T-helper 2 cell treated with Interferon-gamma antibody and Interleukin-4, amounts not matched to agents 5 μg/mL and 100 μg/mL, for 36 hours (primary cell): ENCODE measurements around the gene BAZ1B.
"Not testable (repeated sequence)": the region's sequence is repeated elsewhere in the genome, so short reads cannot be mapped to it uniquely, and the experiment has no call there.

Experiments
- DNase-seq: peaks from one replicate; pipeline ENCODE4 v3.0.0; 2021; ENCODE audit warnings: low spot score
- H3K27ac Mint-ChIP-seq: one replicate; pipeline ENCODE4 v1.8.0; 2021; ENCODE audit warnings: mild to moderate bottlenecking, mixed read lengths
- H3K27me3 Mint-ChIP-seq: one replicate; pipeline ENCODE4 v1.8.0; 2021; ENCODE audit warnings: low read depth, mixed read lengths
- H3K36me3 Mint-ChIP-seq: one replicate; pipeline ENCODE4 v1.8.0; 2021; ENCODE audit warnings: low read depth, mixed read lengths
- H3K4me1 Mint-ChIP-seq: one replicate; pipeline ENCODE4 v1.8.0; 2021; ENCODE audit warnings: low read depth, mixed read lengths
- H3K4me3 Mint-ChIP-seq: one replicate; pipeline ENCODE4 v1.8.0; 2022; ENCODE audit warnings: mild to moderate bottlenecking, moderate library complexity, mixed read lengths
- H3K9me3 Mint-ChIP-seq: one replicate; pipeline ENCODE4 v1.8.0; 2021; ENCODE audit warnings: mixed read lengths

The BAZ1B gene

GRCh38 chr7:73439410-73439704 lies 82.7 kb downstream of the BAZ1B start:
- Mint-ChIP-seq H3K9me3 (no peaks in the 10 kb centered on the region), H3K36me3 (peaks cover 40% of the 10 kb centered on the region), H3K27me3 (peaks cover 7% of the 10 kb centered on the region), H3K4me1 (no peaks in the 10 kb centered on the region), H3K4me3 (no peak overlapping the region), H3K27ac (no peak overlapping the region)
- no peak for DNase-seq

- H3K27me3 Mint-ChIP-seq = peaks cover 7% of the 10 kb centered on the region
- peaks cover 34% of the 10 kb centered on the region for H3K36me3 Mint-ChIP-seq
- no peak overlapping the region for H3K4me3 Mint-ChIP-seq
- no peaks in the 10 kb centered on the region for H3K9me3 Mint-ChIP-seq
- no peaks in the 10 kb centered on the region for H3K4me1 Mint-ChIP-seq
- H3K27ac Mint-ChIP-seq = no peak overlapping the region
- DNase-seq = no peak
Measured at GRCh38 chr7:73438547-73439409, 83.3 kb downstream of the BAZ1B start.

- peaks cover 7% of the 10 kb centered on the region for H3K27me3 Mint-ChIP-seq
- no peaks in the 10 kb centered on the region for H3K4me1 Mint-ChIP-seq
- peaks cover 26% of the 10 kb centered on the region for H3K36me3 Mint-ChIP-seq
- no peak overlapping the region for H3K4me3 Mint-ChIP-seq
- H3K27ac Mint-ChIP-seq = no peak overlapping the region
- DNase-seq = no peak
- no peaks in the 10 kb centered on the region for H3K9me3 Mint-ChIP-seq
Measured at GRCh38 chr7:73437621-73438416, 84.3 kb downstream of the BAZ1B start.

DNA sequence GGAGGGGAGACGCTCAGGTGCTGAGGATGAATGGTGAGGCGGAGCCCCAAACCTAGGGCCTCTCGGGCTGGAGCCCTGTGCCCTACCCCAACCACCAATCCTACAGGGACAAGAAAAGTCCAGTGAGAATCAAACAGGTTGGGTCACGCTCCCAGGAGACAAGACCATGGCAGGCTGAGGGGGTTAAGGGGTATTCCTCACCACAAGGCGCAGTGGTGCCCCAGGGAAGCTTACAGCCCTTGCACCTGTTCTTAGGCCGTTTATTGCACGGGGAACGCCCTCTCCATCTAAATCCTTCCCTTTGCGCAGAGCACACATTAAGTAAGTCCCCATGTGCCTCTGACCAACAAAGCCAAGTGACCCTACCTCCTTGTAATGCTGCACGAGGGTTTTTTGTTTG lies 85.0 kb downstream of the BAZ1B start:
- no peak overlapping the region for H3K27ac Mint-ChIP-seq
- no peak overlapping the region for H3K4me3 Mint-ChIP-seq

DNA sequence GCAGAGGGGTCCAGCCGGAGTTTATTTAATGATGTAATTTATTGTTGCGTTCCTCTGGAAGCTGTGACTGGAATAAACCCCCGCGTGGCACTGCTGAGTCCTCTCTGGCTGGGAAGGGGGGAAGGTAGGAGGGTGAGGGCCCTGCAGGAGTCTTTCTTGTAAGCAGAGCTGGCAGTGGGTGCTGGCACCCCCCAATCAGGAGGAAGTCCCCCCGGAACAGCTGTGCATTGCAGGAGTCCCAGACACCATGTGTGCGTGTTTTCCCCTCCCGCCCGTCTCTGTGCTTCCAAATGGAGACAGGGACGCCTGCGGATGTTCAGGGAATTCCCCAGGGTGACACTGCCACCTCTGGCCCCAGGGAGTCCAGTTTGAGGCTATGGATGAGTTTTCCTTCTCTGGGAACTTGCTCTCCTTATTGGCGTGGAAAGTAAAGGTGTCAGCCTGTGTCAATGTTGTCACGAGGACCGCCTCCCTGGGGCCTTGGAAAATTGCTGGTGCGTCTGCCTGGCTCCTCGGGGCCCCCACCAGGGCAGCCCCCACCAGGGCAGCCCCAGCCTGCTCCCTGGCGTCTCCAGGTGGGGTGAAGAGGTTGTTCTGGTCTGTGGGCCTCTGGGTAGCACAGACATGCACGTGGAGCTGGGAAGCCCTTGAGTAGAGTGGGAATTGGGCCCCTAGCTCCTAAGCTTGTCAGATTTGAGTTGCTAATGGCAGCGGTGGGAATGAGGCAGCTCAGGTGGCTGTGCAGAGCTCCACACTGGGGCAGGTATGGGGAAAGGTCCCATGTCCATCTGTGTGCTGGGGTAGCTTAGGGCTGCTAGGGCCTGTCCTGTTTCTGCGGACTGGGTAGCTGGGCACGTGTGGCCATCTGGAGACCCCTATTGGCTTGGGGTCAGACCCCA lies 85.8 kb downstream of the BAZ1B start:
- no peak overlapping the region for H3K27ac Mint-ChIP-seq
- no peaks in the 10 kb centered on the region for H3K9me3 Mint-ChIP-seq
- no peaks in the 10 kb centered on the region for H3K4me1 Mint-ChIP-seq
- H3K36me3 Mint-ChIP-seq = peaks cover 15% of the 10 kb centered on the region
- H3K4me3 Mint-ChIP-seq = no peak overlapping the region
- peaks cover 7% of the 10 kb centered on the region for H3K27me3 Mint-ChIP-seq
- DNase-seq = no peak

More for the DNA sequence above, 85.0 kb downstream of the BAZ1B start:
- Mint-ChIP-seq H3K9me3 (no peaks in the 10 kb centered on the region), H3K4me1 (no peaks in the 10 kb centered on the region), H3K27me3 (peaks cover 7% of the 10 kb centered on the region), H3K36me3 (peaks cover 19% of the 10 kb centered on the region)
- no peak for DNase-seq

- H3K4me1 Mint-ChIP-seq = no peaks in the 10 kb centered on the region
- H3K27me3 Mint-ChIP-seq = peaks cover 7% of the 10 kb centered on the region
- H3K27ac Mint-ChIP-seq = no peak overlapping the region
- no peak overlapping the region for H3K4me3 Mint-ChIP-seq
- H3K36me3 Mint-ChIP-seq = peaks cover 9% of the 10 kb centered on the region
- H3K9me3 Mint-ChIP-seq = no peaks in the 10 kb centered on the region
- DNase-seq = no peak
Measured at GRCh38 chr7:73435471-73436009, 86.6 kb downstream of the BAZ1B start.

- peak overlapping the region; percentile 69 for H3K4me3 Mint-ChIP-seq
- H3K27me3 Mint-ChIP-seq = peaks cover 7% of the 10 kb centered on the region
- H3K27ac Mint-ChIP-seq = no peak overlapping the region
- no peaks in the 10 kb centered on the region for H3K9me3 Mint-ChIP-seq
- peaks cover 4% of the 10 kb centered on the region for H3K36me3 Mint-ChIP-seq
- H3K4me1 Mint-ChIP-seq = no peaks in the 10 kb centered on the region
- DNase-seq = no peak
Measured at GRCh38 chr7:73434701-73435069, 87.4 kb downstream of the BAZ1B start.

DNA sequence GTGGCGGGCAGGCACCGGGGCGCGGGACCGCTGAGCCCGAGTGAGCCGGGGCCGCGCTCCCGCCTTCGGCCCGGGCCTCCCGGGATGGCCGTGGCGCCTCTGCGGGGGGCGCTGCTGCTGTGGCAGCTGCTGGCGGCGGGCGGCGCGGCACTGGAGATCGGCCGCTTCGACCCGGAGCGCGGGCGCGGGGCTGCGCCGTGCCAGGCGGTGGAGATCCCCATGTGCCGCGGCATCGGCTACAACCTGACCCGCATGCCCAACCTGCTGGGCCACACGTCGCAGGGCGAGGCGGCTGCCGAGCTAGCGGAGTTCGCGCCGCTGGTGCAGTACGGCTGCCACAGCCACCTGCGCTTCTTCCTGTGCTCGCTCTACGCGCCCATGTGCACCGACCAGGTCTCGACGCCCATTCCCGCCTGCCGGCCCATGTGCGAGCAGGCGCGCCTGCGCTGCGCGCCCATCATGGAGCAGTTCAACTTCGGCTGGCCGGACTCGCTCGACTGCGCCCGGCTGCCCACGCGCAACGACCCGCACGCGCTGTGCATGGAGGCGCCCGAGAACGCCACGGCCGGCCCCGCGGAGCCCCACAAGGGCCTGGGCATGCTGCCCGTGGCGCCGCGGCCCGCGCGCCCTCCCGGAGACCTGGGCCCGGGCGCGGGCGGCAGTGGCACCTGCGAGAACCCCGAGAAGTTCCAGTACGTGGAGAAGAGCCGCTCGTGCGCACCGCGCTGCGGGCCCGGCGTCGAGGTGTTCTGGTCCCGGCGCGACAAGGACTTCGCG lies 88.0 kb downstream of the BAZ1B start:
- Mint-ChIP-seq H3K4me3 (peak overlapping the region; percentile 26), H3K27me3 (peaks cover 7% of the 10 kb centered on the region), H3K9me3 (no peaks in the 10 kb centered on the region), H3K27ac (no peak overlapping the region), H3K4me1 (no peaks in the 10 kb centered on the region), H3K36me3 (no peaks in the 10 kb centered on the region)
- DNase-seq = peak; percentile 12

DNA sequence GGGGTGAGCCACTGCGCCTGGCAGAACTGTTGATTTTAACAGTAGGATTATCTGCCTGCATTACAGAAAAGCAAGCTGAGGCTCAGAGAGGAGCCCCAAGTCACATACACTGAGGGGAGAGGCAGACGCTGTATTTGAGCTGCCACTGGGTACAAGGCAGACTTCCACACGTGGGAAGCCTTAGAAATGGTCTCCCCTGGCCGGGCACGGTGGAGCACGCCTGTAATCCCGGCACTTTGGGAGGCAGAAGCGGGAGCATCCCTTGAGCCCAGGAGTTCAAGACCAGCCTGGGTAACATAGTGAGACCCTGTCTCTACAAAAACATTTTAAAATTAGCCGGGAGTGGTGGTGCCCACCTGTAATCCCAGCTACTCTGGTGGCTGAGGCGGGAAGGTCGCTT lies 89.4 kb downstream of the BAZ1B start:
- Mint-ChIP-seq H3K4me1 (no peaks in the 10 kb centered on the region), H3K36me3 (no peaks in the 10 kb centered on the region), H3K27me3 (peaks cover 7% of the 10 kb centered on the region), H3K9me3 (no peaks in the 10 kb centered on the region), H3K4me3 (peak overlapping the region; percentile 36), H3K27ac (no peak overlapping the region)
- DNase-seq = no peak

DNA sequence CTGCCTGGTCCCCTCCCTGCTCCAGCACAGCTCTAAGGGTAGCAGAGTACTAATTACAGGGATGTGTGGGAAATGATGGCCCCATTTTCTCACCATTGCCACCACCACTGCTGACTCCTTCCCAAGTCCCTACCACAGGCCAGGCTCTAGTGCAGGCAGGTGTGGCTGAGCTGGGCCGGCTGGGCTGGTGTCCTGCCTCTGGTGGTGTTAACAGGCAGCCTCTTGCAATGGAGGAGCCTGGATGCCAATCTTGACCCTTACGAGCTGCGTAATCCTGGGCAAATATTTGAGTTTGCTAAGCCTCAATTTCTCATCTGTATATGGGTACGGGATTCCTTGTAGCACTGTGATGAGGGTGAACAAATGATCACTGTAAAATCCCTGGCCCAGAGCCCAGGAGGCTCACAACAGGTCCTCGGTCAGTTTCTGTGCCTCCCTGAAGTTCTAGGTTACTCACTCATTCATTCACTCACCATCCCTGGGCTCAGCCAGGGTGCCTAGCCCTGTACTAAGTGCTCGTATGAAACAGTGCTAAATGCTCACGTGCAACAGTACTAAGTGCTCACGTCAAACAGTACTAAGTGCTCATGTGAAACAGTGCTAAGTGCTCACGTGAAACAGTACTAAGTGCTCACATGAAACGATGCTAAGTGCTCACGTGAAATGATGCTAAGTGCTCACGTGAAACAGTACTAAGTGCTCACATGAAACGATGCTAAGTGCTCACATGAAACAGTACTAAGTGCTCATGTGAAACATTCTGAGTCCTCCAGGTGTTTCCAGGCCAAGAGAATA lies 90.9 kb downstream of the BAZ1B start:
- H3K27me3 Mint-ChIP-seq = peaks cover 7% of the 10 kb centered on the region
- no peaks in the 10 kb centered on the region for H3K4me1 Mint-ChIP-seq
- H3K9me3 Mint-ChIP-seq = no peaks in the 10 kb centered on the region
- H3K27ac Mint-ChIP-seq = no peak overlapping the region
- H3K36me3 Mint-ChIP-seq = no peaks in the 10 kb centered on the region
- DNase-seq = no peak
- peak overlapping the region; percentile 42 for H3K4me3 Mint-ChIP-seq

DNA sequence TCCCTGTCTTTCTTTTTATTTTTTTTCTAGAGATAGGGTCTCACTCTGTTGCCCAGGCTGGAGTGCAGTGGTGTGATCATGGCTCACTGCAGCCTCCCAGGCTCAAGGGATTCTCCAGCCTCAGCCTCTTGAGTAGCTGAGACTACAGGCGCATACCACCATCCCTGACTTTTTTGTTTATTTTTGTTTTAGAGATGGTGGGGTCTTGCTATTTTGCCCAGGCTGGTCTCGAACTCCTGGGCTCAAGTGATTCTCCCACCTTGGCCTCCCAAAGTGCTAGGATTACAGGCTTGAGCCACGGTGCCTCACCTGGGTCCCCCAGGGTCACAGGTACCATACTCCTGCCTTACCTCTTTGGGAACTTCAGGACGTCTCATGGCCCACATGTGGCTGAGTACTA lies 91.6 kb downstream of the BAZ1B start:
- not testable (repeated sequence) for H3K4me3 Mint-ChIP-seq, H3K36me3 Mint-ChIP-seq, H3K27ac Mint-ChIP-seq, H3K9me3 Mint-ChIP-seq, H3K27me3 Mint-ChIP-seq, DNase-seq, H3K4me1 Mint-ChIP-seq

- H3K27me3 Mint-ChIP-seq = peaks cover 5% of the 10 kb centered on the region
- DNase-seq = no peak
- H3K9me3 Mint-ChIP-seq = no peaks in the 10 kb centered on the region
- no peaks in the 10 kb centered on the region for H3K36me3 Mint-ChIP-seq
- no peak overlapping the region for H3K27ac Mint-ChIP-seq
- no peaks in the 10 kb centered on the region for H3K4me1 Mint-ChIP-seq
- no peak overlapping the region for H3K4me3 Mint-ChIP-seq
Measured at GRCh38 chr7:73429622-73430505, 92.2 kb downstream of the BAZ1B start.
